ENCODE data around the gene PPT1.

DNA sequence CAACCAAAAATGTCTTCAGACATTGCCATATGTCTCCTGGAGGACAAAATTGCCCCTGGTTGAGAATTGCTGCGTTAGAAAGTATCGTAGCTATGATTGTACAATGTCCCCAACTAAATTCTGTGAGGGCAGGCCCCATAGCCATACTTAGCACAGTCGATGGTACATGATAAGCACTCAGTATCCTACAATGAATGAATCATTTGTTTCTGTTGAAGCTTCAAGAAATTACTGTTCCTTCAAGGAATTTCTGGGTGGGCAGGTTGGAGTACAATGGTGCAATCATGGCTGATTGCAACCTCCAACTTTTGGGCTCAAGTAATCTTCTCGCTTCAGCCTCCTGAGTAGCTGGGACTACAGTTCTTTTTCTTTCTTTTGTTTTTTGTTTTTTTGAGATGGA is 51.9 kb downstream of the PPT1 start:
- TF ChIP-seq, protein P1, sequence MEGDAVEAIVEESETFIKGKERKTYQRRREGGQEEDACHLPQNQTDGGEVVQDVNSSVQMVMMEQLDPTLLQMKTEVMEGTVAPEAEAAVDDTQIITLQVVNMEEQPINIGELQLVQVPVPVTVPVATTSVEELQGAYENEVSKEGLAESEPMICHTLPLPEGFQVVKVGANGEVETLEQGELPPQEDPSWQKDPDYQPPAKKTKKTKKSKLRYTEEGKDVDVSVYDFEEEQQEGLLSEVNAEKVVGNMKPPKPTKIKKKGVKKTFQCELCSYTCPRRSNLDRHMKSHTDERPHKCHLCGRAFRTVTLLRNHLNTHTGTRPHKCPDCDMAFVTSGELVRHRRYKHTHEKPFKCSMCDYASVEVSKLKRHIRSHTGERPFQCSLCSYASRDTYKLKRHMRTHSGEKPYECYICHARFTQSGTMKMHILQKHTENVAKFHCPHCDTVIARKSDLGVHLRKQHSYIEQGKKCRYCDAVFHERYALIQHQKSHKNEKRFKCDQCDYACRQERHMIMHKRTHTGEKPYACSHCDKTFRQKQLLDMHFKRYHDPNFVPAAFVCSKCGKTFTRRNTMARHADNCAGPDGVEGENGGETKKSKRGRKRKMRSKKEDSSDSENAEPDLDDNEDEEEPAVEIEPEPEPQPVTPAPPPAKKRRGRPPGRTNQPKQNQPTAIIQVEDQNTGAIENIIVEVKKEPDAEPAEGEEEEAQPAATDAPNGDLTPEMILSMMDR (IDR thresholded peaks at IDR 0.05) = no peak
- TF ChIP-seq POLR2AphosphoS5 (IDR thresholded peaks at IDR 0.05) (no peak), POLR2A (IDR thresholded peaks at IDR 0.05) (no peak)

Data from prostate gland (tissue), 2 donors.